ENCODE results near the gene ABTB1. TPM values are rescaled to one million over a fixed set of nuclear protein-coding genes. Genes with fewer than 3 reads are reported as not detected.

Gene ABTB1
- polyA plus RNA-seq, 1 donor, result 17.0 TPM

DNA sequence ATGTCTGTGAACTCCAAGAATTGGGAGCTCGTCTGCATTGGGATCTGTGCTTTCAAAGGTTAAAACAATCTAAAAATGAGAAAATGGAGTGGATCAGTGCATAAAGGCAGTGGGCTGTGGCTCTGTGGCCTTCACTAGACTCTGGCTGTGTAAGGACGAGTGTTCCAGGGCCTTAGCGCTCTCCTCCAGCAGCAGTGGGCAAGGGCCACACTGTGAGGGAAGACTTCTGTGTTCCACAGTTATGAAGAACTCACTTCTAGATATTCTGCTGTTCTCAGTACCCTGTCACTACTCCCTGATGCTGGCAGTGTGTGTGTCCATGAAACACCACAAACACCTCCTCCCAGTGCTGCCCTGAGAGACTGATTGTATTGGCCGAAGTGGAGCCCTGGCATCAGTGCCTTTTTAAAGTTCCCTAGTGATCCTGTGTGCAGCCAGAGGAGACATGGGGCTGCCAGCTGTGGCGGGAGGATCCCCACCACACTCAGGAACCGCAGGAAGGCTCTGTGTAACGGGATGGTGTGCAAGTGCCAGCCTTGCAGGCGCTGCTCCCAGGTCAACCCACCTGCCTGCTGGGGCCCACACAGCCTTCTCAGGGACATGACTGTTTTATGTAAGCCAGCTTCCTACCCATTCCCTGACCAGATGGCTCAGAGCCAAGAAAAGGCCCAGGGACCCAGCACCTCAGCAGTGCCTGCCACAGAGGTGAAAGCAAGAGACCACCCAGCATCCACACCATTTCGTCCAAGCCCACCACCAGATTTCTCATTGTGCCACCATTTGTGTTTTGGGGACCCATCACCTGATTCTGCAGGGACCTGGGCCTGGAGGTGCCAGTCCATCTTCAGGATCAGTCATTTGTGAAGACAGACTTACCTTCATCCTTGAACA is 40.4 kb downstream of the ABTB1 start:
- 60% methylated on average over 1 of the region's 9 CpGs for WGBS (ENCODE audit: insufficient coverage, low lambda C conversion rate)
- no peak for DNase-seq
- Histone ChIP-seq H3K9me3 (ENCODE audit: control insufficient read depth, low read depth, low read length) (no peaks in the 10 kb centered on the region), H3K4me1 (ENCODE audit: control insufficient read depth, insufficient read depth, low read length) (no peaks in the 10 kb centered on the region), H3K27me3 (ENCODE audit: control insufficient read depth, insufficient read depth, low read length) (peaks cover 3% of the 10 kb centered on the region), H3K4me3 (ENCODE audit: low read length) (no peak overlapping the region), H3K36me3 (ENCODE audit: control insufficient read depth, insufficient read depth, low read length) (peaks cover 2% of the 10 kb centered on the region), H3K27ac (ENCODE audit: low read length) (no peak overlapping the region)

DNA sequence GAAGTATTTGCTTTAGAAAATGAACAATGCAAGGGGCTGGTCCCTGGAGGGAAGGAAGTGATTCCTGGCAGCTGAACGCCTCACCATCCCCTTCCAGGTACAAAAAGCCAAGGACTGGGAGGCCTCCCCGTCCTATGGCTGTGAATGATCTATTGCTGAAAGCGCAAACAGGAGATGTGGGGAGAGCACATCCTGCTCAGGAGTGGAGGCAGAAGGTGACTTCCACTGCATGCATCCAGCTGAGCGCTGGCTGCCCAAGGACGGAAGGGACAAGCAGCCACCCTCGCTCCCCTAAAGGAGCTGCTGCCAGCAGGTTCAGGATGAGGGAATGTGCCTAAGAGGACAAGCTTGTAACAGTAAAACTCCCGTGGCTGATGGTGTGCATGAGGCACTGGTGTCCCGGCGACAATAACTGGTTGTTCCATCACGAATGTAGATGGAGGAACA is 41.4 kb downstream of the ABTB1 start:
- DNase-seq, result no peak
- Histone ChIP-seq H3K9me3 (ENCODE audit: control insufficient read depth, low read depth, low read length) (no peaks in the 10 kb centered on the region), H3K27ac (ENCODE audit: low read length) (no peak overlapping the region), H3K27me3 (ENCODE audit: control insufficient read depth, insufficient read depth, low read length) (peaks cover 3% of the 10 kb centered on the region), H3K36me3 (ENCODE audit: control insufficient read depth, insufficient read depth, low read length) (peaks cover 2% of the 10 kb centered on the region), H3K4me3 (ENCODE audit: low read length) (no peak overlapping the region), H3K4me1 (ENCODE audit: control insufficient read depth, insufficient read depth, low read length) (no peaks in the 10 kb centered on the region)
- WGBS (ENCODE audit: insufficient coverage, low lambda C conversion rate), result no CpG with 5 or more reads among the region's 10 CpGs

DNA sequence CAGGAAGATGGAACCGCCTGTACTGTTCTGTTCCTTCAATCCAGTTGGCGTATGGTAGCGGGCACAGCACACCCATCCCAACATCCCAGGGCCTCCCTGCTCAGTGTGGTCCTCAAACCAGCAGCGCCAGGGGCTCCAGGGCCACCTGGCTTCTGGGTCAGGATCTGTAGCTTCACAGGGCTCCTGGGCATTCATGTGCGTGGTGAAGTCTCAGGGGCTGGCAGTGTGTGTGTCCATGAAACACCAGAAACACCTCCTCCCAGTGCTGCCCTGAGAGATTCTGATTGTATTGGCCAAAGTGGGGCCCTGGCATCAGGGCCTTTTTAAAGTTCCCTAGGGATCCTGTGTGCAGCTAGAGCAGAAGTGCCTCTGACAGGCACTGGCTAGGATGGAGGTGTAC is 42.1 kb downstream of the ABTB1 start:
- no CpG with 5 or more reads among the region's 5 CpGs for WGBS (ENCODE audit: insufficient coverage, low lambda C conversion rate)
- Histone ChIP-seq H3K27me3 (ENCODE audit: control insufficient read depth, insufficient read depth, low read length) (peaks cover 3% of the 10 kb centered on the region), H3K9me3 (ENCODE audit: control insufficient read depth, low read depth, low read length) (no peaks in the 10 kb centered on the region), H3K4me1 (ENCODE audit: control insufficient read depth, insufficient read depth, low read length) (no peaks in the 10 kb centered on the region), H3K27ac (ENCODE audit: low read length) (no peak overlapping the region), H3K36me3 (ENCODE audit: control insufficient read depth, insufficient read depth, low read length) (no peaks in the 10 kb centered on the region), H3K4me3 (ENCODE audit: low read length) (no peak overlapping the region)
- DNase-seq, result no peak

DNA sequence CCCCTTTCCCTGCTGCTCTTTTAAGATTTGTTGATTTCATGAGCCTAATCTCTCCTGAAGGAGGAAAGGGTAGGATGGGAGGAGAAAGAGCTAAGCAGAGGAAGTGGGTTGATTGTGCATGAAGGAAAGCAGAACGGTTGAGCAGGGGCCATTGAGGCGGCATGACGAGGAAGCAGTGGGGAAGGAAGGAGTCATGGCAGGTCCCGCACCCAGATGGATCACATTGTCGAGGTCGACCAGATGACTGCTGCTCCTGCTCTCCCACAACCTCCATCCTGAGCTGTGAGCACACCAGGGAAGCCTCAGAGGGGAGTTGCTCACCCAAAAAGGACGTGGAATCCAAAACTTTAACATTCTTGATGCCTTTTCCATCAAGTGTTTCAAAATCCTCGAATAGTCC is 42.8 kb downstream of the ABTB1 start:
- peaks cover 2% of the 10 kb centered on the region for H3K4me1 ChIP-seq (ENCODE audit: control insufficient read depth, insufficient read depth, low read length)
- 92% methylated on average over 3 of the region's 8 CpGs for WGBS (ENCODE audit: insufficient coverage, low lambda C conversion rate)
- DNase-seq, result no peak
- H3K9me3 ChIP-seq (ENCODE audit: control insufficient read depth, low read depth, low read length), result no peaks in the 10 kb centered on the region
- peaks cover 3% of the 10 kb centered on the region for H3K36me3 ChIP-seq (ENCODE audit: control insufficient read depth, insufficient read depth, low read length)
- H3K27ac ChIP-seq (ENCODE audit: low read length), result no peak overlapping the region
- H3K4me3 ChIP-seq (ENCODE audit: low read length), result no peak overlapping the region
- H3K27me3 ChIP-seq (ENCODE audit: control insufficient read depth, insufficient read depth, low read length), result peaks cover 3% of the 10 kb centered on the region

DNA sequence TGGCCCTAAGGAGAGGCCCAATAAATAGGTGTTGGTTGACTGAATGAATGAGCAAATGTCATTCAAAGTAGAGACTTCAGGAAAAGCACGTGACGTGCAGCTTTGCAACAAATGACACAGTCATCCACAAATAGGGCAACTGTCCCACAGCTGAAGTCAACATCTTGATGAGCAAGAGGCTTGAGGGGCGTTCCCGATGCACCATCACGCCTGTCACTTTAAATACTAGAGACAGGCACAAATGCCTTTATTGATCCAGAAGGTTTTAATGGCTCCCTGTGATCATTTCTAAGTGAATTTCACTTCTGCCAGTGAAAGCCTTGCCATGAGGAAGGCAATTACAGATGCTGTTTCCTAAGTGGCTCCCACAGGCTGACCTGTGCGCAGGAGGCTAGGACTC is 43.6 kb downstream of the ABTB1 start:
- no peak overlapping the region for H3K27ac ChIP-seq (ENCODE audit: low read length)
- H3K9me3 ChIP-seq (ENCODE audit: control insufficient read depth, low read depth, low read length), result no peaks in the 10 kb centered on the region
- peaks cover 3% of the 10 kb centered on the region for H3K27me3 ChIP-seq (ENCODE audit: control insufficient read depth, insufficient read depth, low read length)
- WGBS (ENCODE audit: insufficient coverage, low lambda C conversion rate), result no CpG with 5 or more reads among the region's 6 CpGs
- peaks cover 4% of the 10 kb centered on the region for H3K36me3 ChIP-seq (ENCODE audit: control insufficient read depth, insufficient read depth, low read length)
- DNase-seq, result no peak
- peaks cover 2% of the 10 kb centered on the region for H3K4me1 ChIP-seq (ENCODE audit: control insufficient read depth, insufficient read depth, low read length)
- no peak overlapping the region for H3K4me3 ChIP-seq (ENCODE audit: low read length)

DNA sequence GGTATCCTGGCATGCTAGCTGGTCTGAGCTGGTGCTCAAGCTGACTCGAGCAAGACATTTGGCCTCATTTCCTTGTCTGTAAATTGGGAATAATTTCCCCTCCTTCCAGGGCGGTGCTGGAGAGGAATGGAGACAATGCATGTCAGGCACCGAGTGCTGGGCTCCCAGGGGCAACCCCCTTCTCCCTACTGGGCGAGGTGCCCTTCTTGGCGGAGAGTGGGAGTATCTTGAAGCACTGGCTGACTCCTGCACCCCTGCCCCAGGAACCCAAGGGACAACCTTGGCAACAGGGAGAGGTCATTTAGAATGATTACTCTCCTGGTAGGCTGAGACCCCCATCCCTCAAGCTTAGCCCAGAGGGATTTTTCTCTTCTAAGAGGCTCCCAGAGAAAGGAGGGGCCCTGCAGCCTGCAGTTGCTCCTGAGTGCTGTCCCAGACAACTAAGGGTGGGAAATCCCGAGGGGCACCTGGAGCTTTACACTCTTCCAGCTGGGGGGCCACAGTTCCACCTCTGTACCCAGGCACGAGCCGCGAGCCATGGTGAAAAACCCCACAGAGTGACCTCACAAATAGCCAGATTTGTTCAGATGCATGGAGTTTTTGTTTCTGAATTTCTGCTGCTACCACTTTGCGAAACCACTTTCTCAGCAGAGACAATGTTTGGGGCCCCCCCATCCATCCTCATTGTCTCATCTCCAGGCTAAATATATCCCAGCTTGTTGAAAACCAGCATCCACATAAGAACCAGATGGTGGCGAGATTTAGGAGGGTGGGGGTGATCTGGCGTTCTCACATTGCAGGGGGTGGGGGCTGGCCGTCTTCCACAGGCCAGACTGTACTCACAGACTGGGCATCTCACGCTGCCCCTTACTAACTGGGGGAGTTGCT is 44.8 kb downstream of the ABTB1 start:
- Histone ChIP-seq H3K9me3 (ENCODE audit: control insufficient read depth, low read depth, low read length) (no peaks in the 10 kb centered on the region), H3K4me3 (ENCODE audit: low read length) (no peak overlapping the region), H3K27me3 (ENCODE audit: control insufficient read depth, insufficient read depth, low read length) (peaks cover 3% of the 10 kb centered on the region), H3K4me1 (ENCODE audit: control insufficient read depth, insufficient read depth, low read length) (peaks cover 3% of the 10 kb centered on the region), H3K27ac (ENCODE audit: low read length) (no peak overlapping the region), H3K36me3 (ENCODE audit: control insufficient read depth, insufficient read depth, low read length) (peaks cover 4% of the 10 kb centered on the region)
- DNase-seq, result no peak
- no CpG with 5 or more reads among the region's 14 CpGs for WGBS (ENCODE audit: insufficient coverage, low lambda C conversion rate)

DNA sequence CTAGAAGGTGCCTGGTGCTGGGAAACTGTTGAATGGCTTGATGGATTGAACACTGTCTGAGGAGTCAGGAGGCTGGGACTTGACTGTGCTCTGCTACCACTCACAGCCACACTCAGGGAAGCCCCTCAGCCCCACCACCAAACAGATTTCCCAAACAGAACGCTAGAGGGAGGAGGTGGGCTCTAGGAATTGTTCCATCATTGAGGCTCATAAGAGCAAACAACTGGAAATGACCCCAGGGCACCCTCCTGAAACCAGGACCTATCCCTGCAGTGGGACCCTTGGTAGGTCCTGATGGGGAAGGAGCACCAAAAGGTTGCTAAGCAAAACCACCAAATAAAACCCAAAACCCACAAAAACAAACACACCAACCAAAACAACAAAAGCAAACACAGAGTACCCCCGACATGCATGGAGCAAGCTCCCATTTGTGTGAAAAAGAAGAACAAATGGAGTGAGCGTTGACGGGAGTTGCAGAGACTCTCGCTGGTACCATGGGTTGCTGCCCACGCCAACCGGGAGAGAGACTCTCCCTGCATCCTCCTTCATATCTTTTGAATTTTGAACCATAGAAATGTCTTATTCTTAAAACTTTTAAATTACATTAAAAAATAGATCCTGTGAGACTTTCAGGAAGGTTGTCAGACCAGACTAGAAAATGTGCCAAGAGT is 45.6 kb downstream of the ABTB1 start:
- 83% methylated on average over 1 of the region's 7 CpGs for WGBS (ENCODE audit: insufficient coverage, low lambda C conversion rate)
- H3K9me3 ChIP-seq (ENCODE audit: control insufficient read depth, low read depth, low read length), result no peaks in the 10 kb centered on the region
- no peak overlapping the region for H3K27ac ChIP-seq (ENCODE audit: low read length)
- peaks cover 3% of the 10 kb centered on the region for H3K27me3 ChIP-seq (ENCODE audit: control insufficient read depth, insufficient read depth, low read length)
- DNase-seq, result no peak
- H3K4me1 ChIP-seq (ENCODE audit: control insufficient read depth, insufficient read depth, low read length), result peaks cover 11% of the 10 kb centered on the region
- H3K36me3 ChIP-seq (ENCODE audit: control insufficient read depth, insufficient read depth, low read length), result peaks cover 4% of the 10 kb centered on the region
- H3K4me3 ChIP-seq (ENCODE audit: low read length), result no peak overlapping the region

DNA sequence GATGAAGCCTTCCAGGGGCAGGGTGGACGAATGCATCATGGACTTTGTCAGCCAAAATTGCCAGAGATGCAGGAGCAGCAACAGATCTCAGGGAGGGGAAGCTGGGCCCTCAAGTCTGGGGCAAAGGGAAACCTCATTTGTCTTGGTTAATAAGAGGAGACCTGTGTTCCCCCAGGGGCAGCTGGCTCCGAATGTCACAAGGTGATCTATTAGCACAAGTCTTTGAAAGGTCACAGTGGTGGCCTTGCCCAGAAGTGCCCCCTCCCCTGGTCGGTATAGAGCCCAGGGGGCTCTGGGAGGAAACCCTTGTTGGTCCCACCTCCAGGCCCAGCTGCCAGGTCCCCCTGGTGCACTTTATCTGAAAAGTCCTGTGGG is 46.2 kb downstream of the ABTB1 start:
- H3K27me3 ChIP-seq (ENCODE audit: control insufficient read depth, insufficient read depth, low read length), result peaks cover 3% of the 10 kb centered on the region
- H3K27ac ChIP-seq (ENCODE audit: low read length), result no peak overlapping the region
- H3K4me1 ChIP-seq (ENCODE audit: control insufficient read depth, insufficient read depth, low read length), result peaks cover 11% of the 10 kb centered on the region
- H3K36me3 ChIP-seq (ENCODE audit: control insufficient read depth, insufficient read depth, low read length), result peaks cover 4% of the 10 kb centered on the region
- no CpG with 5 or more reads among the region's 3 CpGs for WGBS (ENCODE audit: insufficient coverage, low lambda C conversion rate)
- H3K9me3 ChIP-seq (ENCODE audit: control insufficient read depth, low read depth, low read length), result no peaks in the 10 kb centered on the region
- H3K4me3 ChIP-seq (ENCODE audit: low read length), result no peak overlapping the region
- no peak for DNase-seq

DNA sequence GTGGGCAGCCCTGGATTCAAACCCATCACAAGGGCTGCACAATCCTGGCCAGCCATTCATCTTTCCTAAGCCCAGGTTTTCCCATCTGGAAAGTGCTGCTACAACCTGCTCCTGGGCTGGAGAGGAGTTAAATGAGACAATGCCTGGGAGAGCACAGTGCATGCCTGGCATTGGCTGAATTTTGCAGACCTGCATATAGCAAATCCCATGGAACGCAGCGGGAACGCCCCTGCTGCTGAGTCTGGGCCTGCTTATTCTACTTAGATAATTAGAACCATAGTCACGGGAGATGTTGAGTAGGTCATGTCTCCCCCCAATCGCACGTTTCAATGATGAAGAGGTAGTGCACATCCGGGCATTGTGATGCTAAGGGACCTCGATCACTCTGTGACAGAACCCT is 46.6 kb downstream of the ABTB1 start:
- WGBS (ENCODE audit: insufficient coverage, low lambda C conversion rate), result no CpG with 5 or more reads among the region's 8 CpGs

DNA sequence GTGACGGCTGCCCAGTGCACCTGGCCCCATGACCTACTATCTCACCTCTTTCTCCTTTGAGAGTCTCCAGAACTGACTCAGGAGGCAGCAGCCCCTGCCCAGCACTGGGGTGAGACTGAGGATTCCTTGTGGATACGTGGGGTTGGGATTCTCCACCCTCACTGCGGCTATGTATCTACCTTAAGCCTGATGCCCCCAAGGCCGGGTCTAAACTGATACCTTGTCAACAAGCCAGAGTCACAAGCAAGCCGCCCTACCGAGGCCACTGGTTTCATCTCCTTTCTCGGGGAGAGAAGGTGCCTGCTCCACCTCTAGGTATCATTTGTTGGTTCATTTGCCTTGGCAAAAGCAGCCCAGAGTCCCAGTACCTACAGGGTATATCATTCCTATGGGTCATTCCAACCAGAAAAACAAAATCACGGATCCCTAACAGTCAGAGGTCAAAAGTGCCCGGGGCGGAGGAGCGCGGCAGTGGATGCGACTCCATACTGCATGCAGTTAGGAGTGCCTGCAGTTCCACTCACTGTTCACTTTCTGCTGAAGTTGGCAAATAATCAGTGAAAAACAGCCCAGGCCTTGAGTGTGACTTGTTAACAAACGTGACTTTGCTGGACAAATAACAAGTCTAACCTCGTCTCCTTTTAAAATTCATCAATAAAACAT is 47.5 kb downstream of the ABTB1 start:
- Histone ChIP-seq H3K27me3 (ENCODE audit: control insufficient read depth, insufficient read depth, low read length) (peaks cover 3% of the 10 kb centered on the region), H3K4me1 (ENCODE audit: control insufficient read depth, insufficient read depth, low read length) (peaks cover 11% of the 10 kb centered on the region), H3K4me3 (ENCODE audit: low read length) (no peak overlapping the region), H3K9me3 (ENCODE audit: control insufficient read depth, low read depth, low read length) (no peaks in the 10 kb centered on the region), H3K27ac (ENCODE audit: low read length) (no peak overlapping the region), H3K36me3 (ENCODE audit: control insufficient read depth, insufficient read depth, low read length) (peaks cover 4% of the 10 kb centered on the region)
- no peak for DNase-seq
- no CpG with 5 or more reads among the region's 15 CpGs for WGBS (ENCODE audit: insufficient coverage, low lambda C conversion rate)

More for the DNA sequence above, 46.6 kb downstream of the ABTB1 start:
- H3K9me3 ChIP-seq (ENCODE audit: control insufficient read depth, low read depth, low read length), result no peaks in the 10 kb centered on the region
- no peak overlapping the region for H3K27ac ChIP-seq (ENCODE audit: low read length)
- DNase-seq, result no peak
- peaks cover 3% of the 10 kb centered on the region for H3K27me3 ChIP-seq (ENCODE audit: control insufficient read depth, insufficient read depth, low read length)
- peaks cover 4% of the 10 kb centered on the region for H3K36me3 ChIP-seq (ENCODE audit: control insufficient read depth, insufficient read depth, low read length)
- H3K4me1 ChIP-seq (ENCODE audit: control insufficient read depth, insufficient read depth, low read length), result peaks cover 11% of the 10 kb centered on the region
- H3K4me3 ChIP-seq (ENCODE audit: low read length), result no peak overlapping the region

Data from large intestine (tissue), 3 donors.